CD1c-positive myeloid dendritic cell (primary cell): ENCODE data around the gene SNX32.

Experiments used
- DNase-seq: peaks from one replicate; pipeline ENCODE4 v3.0.0-alpha.2; 2016; ENCODE audit errors: extremely low spot score

SNX32 gene

DNA sequence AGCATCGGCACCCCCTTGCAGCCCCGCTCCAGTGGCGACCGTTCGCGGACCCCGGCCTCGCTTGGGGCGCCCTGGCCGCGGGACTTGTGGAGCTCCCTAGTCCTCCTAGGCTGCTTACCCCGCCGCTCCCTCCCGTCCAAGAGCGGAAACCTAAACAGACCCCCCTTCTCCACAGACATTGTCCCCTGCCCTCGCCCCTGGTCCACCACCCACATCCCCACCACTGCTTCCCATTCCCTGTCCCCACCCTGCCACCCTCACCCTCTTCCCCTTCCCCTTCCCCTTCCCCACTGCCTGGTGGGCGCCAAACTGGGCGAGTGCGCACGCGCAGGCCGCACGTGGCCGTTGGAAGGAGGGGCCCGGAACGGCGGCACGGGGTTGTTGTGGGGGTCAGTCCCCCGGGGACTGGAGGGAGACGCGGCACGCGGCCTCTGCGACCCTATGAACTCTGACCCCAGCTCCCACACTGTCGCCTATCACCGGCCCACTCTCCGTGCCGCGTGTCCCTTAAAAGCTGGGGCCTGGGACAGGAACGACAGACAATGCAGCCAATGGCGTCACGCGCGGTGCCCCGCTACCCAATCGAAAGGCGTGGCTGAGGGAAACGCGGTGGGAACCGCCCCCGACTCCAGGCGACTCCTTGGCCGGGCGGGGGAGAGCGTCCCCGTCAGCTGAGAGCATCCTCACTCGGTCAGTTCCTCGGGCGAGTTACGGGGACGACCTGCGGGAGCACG lies at the start of gene SNX32:
SNX32 (plus strand) TSS at position 667 of the 734 bp plus-strand sequence. CDS start 103 bp downstream, outside the sequence.
- DNase-seq: peak; percentile 96

DNA sequence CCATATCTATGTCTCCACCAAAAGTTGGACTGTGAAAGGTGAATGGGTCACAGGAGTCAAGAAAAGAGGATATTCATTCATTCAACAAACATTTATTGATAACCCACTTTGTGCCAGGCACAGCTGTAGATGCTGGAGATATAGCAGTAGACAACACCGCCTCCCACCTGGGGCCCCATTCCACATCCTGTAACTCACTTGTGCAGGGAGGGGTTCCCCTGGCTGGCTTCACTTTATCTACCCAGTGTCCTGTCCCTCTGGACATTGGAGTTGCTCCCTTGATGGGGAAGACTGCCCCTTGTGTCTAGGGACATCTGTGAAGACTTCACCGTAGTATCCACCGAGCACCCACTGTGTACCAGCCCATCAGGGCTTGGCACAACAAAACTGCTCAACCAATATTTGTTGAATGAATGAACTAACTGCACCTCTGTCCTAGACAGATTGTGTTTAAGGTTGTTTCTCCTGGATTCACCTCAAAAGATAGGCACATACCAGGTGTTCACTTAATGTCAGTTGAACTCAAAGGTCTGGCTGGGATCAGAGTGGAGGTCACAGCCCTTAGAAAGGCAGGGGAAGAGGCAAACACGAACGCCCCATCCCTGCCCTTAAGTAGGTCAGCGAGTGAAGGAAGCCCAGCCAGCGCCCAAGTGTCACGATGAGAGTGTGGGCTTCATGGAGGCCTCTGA lies 48.3 kb upstream of the SNX32 start:
- DNase-seq: no peak

DNA sequence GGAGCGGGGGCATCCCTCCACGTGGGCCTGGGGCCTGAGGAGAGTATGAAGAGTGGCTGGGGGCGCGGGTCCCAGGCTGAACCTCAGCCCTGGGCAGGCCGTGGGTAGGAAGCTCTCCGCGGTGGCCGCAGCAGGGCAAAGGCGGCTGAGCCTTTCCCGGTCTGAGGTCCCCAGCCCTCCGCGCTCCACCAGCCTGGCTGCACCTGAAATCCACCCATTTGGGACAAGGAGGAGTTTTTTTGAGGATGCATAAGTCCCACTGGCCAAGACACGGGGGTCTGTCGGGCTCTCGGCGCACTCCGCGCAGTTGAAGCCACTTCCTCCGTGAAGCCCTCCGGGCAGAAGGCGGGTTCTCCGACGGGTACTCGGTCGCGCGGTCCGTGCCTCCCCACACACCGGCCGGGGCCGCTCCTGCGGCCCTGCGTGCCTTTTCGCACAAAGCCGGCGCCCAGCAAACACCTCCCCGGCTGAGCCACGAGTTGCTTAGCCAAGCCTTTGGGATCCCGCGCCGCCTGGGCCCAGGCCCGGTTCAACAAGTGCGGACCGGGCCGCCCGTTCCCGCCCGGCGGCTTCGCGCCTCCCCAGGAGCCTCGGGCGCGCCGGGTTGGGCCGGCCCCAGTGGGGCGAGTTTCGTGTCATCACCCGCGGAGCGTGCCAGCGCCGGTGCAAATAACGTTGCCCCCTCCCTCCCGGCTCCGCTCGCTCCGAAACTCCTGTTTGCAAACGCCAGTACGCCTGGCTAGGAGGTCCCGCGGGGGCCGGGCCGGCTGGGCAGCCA lies 47.6 kb upstream of the SNX32 start:
- DNase-seq: peak; percentile 15

DNA sequence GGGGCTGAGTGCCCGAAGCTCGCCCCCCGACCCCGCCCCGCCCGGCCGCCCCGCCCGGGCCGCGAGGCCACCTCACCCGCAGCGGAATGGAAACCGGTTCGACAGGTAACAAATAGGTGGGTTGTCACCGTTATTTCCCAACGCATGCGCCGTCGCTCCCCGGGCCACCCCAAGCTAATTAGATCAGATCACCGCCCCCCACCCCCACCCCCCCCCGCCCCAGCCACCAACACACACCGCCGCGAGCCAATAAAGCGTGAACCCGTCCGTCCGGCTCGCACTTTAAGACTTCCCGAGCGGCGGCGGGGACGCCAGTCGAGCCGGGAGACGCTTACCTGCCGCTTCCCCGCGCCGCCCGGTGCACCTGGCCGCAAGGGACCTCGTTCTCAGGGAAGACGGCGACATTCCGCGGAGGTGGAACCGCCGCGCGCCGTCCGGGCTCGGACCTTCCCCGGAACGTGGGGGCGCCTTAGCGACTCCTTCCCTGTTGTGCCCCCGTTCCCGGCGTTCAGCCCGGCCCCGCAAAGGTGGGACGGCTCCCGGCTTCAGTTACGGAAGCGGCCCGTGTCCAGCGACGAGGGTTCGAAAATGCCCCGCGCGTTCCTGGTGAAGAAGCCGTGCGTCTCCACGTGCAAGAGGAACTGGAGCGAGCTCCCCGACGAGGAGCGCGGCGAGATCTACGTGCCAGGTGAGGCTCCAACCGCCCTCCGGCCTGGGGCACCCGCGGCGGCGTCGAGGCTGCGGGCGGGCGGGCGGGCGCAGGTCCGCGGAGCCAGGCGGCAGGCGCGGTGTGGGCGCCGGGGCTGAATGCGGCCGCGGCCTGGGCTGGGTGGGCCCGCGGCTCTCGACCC lies 46.8 kb upstream of the SNX32 start, which contains the start of gene OVOL1:
OVOL1 (plus strand) TSS at position 278 of the 851 bp plus-strand sequence; CDS start at position 589, 311 bp downstream.
- DNase-seq: peak; percentile 17

DNA sequence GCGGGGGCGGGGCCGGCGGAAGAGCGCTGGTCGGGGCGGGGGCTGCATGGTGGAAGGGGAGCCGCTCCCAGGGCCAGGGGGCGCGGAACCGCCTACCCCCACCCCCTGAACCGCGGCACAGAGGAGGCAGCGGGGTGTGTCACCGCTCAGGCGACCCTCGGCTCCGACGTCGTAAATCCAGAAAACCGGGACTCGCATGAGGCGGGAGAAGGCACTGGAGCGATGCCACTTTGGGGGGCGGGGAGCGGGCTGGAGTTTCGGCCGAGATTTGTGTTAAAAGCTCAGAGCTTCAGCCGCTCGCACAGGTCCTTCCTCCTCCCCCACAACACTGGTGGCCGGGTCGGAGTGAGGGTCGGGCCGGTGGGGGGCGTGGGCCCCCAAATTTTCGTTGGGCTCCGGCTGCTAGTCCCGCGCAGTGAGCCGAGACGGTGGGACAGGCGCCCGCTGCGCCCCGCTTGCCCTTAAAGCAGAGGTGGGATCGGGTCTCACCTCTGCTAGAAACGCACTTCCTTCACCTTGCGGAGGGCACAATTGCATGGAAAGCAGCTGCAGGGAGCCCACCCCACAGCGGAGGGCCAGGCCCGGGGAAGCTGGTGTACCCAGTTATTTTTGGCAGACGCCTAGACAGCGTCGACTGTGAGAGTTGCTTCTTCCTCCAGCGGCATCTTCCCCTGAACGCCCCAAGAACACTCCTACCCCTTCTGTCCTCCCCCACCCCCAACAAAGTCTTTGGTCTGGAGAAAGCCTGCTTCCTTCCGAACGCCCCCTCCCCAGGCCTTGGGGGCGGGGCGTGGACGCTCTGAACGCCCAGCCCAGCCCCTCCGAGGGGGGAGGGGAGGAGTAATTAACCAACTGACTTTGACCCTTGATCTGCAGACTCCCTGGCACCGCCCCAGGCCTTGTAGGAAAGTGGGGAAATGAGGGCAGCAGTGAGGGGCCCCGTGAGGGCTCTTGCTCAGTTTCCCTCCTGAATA lies 45.8 kb upstream of the SNX32 start:
- peak; percentile 27 for DNase-seq

DNA sequence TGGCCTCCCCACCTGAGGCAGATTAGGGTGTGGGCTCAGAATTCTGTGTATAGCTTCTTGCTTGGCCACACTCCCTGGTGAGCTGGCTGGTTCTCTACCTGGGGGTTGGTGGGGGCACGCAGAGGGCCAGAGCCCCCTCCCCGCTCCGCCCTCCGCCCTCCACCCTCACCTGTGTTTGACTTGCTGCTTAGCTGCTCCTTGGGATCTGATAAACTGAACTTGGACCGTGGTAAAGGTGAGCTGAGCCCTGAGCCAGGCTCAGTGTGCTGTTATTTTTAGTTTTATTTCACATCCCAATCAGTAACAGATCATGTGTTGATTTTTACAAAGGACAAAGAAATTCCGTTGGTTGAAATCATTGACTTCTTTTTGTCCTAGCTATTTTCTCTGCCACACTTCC lies 44.9 kb upstream of the SNX32 start:
- DNase-seq: no peak

DNA sequence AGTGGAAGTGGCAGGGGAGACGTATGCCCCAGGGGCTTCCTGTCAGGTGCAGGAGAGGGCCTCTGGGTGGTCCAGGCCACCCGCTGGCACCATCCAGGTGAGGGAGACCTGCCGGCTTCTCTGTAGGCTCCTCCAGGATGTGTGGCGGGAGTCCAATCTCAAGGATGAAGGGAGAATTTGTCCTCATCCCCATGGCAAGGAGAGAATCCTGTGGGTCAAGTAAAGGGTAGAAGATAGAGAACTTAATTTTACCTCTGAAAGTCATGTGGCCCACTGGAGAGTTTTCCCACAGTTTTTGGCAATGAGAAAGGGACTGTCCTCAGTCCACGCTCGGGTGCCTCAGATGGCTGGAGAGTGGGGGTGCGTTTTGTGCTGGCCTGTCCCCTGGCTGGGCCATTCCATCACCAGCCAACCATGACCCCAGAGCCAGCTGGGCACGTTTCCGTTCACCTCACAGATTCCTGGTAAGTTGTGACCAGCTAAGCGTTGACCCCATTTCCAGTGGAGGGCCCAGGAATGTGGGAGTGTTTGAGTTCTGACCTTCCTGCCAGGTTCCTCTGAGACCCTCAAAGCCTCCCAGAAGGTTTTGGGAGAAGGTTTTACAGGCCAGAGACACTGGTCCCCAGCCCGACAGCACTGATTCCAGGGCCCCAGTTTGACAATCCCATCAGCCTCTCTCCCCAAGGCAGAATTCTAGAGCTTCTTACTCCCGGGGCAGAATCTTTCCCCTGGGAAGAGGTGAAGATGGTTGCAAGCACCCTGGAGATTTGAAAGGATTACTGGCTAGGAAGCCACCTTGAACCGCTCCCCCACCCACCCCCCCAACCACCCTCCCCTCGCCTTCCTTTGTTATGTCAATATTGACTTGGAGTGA lies 44.3 kb upstream of the SNX32 start:
- no peak for DNase-seq

DNA sequence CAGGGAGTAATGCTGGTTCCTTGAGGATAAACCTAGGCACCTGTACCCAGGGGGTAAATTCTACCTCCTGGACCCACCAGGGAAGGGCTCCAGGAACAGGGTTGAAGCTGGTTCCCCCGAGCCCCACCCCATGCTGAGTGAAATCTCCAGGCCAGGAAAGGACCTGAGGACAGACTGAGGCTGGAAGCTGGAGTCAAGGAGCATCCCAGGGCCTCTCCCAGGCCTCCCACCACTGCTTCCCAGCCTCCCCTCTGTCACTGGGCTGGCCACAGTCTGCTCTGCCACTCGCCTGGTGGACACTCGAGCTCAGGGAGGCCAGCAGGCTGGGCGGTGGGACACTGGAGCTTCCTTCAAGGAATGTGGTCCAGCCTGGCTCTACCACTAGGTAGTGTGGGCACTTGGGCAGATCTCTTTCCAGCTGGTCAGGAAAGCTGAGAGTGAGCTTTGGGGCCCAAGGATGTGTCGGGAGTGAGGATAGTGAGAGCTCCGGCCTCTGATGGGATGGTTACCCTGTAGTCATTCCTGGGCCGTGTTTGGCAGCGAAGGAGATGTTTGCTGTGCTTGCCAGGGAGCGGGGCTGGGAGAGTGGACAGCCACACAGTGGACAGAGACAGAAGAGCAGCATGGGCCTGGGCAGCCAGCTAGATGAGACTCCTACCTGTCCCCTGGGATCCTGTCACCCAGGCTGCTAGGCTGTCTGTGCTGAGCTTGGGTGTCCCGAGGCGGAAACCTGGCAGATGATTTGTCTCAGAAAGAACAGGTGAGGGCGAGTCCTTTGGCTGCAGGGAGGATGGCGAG lies 43.5 kb upstream of the SNX32 start:
- no peak for DNase-seq

DNA sequence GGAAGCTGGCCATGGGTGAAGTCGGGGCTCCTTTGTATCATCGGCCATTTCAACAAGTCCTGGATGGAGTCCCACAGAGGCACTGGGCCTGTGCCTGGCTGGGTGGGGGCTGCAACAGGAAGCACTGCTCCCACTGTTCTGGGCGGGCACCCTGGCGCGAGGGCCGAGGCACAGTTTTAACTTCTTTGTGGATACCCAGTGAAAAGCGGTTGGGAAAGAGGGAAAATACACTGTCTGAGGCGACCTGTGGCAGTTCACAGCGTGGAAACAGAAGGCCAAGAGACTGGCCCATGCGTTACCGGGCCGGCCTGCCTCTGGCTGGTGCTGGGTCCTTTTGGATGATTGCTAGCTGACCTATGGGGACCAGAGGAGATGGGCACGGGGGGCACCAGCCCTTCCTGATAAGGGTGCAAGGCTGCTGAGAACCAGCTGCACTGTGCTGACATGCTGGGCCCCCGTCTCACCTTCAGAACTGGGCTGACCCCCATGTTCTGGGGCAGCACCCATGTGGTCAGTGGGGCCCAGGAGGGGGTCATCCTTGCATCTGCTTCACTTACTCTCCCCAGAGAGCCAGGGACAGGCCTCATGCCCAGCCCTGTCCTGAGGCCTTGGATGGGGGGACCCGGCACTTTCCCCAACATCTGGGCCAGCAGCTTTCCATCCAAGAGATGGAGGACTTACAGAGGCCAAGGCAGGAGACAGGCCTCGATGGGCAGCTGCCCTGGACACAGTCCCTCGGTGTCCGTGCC lies 42.7 kb upstream of the SNX32 start:
- DNase-seq: no peak

DNA sequence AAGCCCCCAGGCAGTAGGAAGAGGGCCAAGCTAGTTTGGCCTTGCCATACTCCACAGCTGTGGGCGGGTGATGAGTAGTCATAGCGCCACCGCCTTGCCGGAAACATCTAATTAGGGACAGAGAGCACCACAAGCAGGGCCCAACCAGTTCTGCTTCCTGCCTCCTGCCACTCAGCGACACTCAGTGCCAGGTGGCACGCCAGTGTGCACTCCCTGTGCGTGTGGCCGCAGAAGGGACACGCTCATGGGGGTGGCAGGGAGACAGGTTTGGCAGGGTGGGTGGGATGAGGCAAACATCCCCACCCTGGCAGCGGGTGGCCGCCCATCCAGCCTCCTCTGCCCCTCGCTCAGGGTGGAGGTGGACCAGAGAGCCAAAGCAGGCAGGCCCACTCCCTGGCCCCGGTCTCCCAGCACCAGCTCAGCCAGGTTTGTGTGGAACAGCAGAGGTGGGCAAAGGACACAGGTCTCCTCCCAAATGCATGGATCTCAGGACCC lies 42.0 kb upstream of the SNX32 start:
- DNase-seq: peak; percentile 79

DNA sequence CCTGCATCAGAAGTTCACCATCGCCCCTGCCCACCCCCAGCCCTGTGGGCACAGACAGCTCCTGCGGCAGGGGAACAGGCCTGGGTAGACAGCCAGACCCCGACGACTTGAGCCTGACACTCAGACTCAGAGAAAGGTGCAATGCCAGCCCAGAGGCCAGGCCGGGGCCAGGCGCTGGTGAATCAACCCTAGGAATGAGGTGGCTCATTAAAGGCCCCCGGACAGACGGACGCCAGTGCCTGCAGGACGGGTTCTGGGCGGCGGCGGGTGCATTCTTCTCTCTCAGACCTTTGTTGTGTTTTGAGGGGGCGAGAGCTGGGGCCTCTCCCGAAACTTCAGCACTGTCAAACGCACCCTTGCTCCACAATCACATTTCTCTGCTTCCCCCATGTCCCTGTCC lies 41.3 kb upstream of the SNX32 start:
- DNase-seq: no peak

DNA sequence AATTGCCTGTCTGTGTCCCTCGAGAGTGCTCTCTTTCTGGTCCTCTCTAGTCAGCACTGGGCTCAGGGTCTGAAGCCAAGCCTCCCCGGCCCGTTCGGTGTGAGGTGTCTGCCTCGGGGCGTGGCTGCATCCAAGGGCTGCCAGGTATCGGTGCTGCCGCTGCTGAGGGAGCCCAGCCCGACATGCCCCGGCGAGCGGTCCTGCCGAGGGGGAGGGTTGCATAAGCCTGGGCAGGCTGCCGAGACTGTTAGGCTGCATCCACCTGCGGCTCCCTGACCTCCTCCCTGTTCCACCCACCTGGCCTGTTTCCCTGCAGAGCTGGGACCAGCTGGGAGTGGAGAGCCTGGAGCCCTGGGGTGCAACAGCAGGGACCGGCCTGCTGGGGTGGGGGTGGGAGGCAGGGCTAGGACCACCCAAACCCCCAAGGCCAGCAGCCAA lies 40.6 kb upstream of the SNX32 start:
- no peak for DNase-seq

DNA sequence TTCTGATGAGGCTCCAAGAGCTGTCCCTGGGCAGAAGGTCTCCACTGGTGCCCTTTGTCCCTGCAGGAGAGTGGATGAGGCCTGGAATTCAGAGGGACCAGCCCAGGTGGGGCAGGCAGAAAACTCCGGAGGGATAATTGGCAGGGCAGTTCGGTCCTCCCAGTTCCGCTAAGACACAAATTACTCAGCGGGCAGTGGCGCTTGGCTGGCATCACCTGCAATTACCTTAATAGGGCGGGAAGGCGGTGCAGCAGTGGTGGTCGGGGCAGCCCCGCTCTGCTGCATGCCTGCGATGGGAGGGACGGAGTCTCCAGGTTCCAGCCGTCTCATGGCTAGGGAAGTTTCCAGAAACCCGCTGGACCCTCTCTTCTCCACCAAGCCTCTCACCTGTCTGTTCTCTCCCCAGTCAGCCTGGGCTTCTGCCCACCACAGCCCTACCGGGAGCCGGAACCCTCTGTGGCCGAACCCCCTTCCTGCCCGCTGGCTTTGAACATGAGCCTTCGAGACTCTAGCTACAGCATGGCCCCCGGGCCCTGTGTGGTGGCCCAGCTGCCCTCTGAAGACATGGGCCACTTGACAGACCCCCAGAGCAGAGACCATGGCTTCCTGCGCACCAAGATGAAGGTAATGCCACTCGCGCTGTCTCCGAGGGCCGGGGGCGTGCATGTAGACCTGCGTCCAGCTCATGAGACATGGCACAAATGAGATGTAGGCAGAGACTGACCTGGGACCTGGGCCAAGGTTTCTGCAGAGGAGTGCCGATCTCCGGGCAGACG lies 40.0 kb upstream of the SNX32 start:
- DNase-seq: no peak

DNA sequence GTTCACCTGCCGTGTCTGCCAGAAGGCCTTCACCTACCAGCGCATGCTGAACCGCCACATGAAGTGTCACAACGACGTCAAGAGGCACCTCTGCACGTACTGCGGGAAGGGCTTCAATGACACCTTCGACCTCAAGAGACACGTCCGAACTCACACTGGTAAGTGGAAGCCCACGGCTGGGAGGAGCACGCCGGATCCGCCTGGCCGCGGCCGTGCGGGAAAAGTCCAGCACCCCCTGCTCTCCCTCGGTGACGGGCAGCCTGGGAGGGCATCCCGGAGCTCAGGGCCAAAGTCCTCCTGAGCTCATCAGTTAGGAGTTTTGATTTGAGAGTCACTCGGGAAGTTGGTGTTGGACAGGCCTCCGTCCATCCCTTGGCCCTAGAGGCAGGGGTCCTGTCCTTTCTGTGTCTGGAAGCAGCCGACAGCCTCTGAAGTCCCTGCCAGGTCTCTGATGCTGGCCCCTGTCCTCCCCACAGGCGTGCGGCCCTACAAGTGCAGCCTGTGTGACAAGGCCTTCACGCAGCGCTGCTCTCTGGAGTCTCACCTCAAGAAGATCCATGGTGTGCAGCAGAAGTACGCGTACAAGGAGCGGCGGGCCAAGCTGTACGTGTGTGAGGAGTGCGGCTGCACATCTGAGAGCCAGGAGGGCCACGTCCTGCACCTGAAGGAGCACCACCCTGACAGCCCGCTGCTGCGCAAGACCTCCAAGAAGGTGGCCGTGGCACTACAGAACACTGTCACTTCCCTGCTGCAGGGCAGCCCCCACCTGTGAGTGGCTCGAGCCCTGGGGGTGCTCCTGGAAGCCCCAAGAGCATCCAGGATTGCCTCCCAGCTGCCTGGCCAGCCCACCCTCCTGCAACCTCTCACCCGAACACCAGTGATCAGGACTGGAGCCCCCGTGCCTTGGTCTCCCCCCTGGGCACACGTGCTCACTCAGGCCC lies 38.9 kb upstream of the SNX32 start:
- DNase-seq: no peak

DNA sequence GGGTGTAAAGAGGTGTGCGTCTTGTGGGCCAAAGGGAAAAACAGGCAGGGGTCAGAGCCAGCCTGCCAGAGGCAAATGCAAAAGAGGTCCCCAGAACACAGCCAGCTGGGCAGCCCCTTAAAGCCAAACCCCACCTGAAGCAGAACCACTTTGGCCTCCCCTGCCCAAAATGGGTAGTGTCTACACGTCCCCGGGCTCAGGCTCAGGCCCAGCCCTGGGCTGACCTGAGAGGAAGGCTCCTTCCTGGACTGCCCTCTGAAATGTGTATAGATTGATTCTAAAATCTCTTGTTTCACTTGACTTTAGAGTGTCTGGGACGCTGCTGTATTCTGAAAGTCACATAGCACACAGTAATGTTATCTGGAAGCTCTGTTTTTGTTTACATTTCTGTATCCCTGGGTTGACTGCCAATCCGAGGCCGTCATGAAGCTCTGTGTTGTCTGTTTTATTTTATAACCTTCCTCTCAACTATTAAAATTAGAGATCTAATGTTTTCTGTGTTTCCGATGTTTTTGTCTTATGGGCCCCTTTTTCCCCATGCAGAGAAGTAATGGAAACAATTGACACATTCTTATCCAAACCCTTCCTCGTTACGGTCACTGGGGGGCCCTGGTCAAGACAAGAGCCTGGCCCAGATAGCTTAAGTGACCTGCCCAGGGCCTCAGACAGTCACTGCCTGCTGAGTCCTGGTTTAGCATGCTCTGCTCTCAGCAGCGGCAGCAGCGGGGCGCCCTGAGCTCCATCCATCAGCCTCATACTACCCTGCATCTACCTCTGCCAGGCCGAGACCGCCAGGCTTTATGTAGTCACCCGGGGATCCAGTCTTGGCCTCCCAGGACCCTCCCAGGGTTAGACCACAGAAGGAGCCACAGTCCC lies 36.8 kb upstream of the SNX32 start:
- no peak for DNase-seq
